ENCODE results near the gene TDRD3. TPM values are rescaled to one million over a fixed set of nuclear protein-coding genes. Genes with fewer than 3 reads are reported as not detected.

Gene TDRD3
- total RNA-seq, 1 donor from 2014 or later = 3.0 TPM

DNA sequence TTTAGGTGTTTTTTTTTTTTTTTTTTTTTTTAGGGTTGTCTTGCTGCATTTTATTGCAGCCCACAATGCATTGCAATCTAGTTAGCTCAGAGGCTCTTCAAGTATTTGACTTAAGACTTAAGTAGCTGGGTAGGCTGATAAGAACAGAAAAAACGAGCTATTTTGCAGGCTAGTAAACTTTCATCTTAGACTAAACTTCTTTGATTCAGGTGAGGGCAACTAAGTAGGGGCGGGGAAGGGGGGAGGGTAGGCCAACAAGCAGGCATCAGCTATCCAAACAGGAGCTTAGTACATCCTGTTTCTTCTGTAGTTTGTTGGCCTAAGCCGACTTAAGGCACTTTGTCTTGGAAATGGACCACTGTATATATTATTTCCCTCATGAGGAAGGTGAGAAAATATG lies 4.9 kb upstream of the TDRD3 start:
- Histone ChIP-seq H3K27me3 (no peaks in the 10 kb centered on the region), H3K4me3 (no peak overlapping the region), H3K9me3 (no peaks in the 10 kb centered on the region), H3K27ac (no peak overlapping the region), H3K36me3 (no peaks in the 10 kb centered on the region), H3K4me1 (peaks cover 0 to 3% of the 10 kb centered on the region in 2 donors)
- intact Hi-C loops (cut with DNase I) = no loop called here
- TF ChIP-seq, protein P1, sequence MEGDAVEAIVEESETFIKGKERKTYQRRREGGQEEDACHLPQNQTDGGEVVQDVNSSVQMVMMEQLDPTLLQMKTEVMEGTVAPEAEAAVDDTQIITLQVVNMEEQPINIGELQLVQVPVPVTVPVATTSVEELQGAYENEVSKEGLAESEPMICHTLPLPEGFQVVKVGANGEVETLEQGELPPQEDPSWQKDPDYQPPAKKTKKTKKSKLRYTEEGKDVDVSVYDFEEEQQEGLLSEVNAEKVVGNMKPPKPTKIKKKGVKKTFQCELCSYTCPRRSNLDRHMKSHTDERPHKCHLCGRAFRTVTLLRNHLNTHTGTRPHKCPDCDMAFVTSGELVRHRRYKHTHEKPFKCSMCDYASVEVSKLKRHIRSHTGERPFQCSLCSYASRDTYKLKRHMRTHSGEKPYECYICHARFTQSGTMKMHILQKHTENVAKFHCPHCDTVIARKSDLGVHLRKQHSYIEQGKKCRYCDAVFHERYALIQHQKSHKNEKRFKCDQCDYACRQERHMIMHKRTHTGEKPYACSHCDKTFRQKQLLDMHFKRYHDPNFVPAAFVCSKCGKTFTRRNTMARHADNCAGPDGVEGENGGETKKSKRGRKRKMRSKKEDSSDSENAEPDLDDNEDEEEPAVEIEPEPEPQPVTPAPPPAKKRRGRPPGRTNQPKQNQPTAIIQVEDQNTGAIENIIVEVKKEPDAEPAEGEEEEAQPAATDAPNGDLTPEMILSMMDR (IDR thresholded peaks at IDR 0.05) = no peak
- DNase-seq (ENCODE audit: low spot score in 2 of 2) = no peak

DNA sequence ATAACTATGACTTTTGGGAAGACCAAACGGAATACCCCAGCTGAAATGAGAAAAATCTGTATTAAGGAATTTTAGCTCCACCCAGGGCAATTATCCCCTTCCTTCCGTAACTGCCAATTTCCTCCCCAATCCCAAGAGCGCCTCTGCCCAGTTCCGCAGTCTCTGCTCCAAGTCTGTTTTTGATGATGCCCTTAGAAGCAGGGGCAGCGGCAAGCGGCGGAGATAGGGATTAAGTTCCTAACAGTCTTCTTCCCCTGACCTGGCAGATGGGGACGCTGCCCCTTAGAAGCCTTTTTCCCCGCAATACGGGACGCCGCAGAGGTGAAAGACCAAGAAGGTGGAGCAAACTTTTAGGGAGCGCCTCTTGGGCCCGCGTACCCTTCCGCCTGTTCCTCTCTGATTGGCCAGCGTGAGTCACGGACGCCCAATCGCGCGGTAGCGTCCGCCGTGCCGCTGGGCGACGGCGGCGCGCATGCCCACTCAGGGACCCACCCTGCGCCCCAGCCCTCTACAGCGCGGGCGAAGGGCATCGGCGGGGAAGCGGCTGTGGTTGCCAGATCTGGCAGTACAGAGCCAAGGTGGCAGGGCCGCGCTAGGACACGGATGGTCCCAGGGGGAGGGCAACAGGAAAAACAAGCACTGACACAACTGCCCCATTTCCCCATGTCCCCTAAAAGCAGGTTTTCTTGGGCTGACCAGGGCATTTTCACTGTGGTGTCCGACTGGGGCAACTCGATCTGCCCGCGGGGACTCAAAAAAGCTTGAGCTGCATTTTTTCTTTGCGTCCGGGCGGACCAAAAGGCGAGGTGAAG lies 843 bp upstream of the TDRD3 start:
- TF ChIP-seq, protein P1 (IDR thresholded peaks at IDR 0.05) = no peak
- H3K36me3 ChIP-seq = no peaks in the 10 kb centered on the region
- peaks cover 0 to 17% of the 10 kb centered on the region in 2 donors for H3K4me1 ChIP-seq
- peak overlapping the region; percentile 86 to 89 for H3K4me3 ChIP-seq
- DNase-seq (ENCODE audit: low spot score in 2 of 2) = peak; percentile 76 to 93
- intact Hi-C loops (cut with DNase I) = loop anchor here (2.0 kb wide), 3 partner anchors 35 to 1019 kb away; partner anchors contain the start of gene PCDH20
- H3K27me3 ChIP-seq = no peaks in the 10 kb centered on the region
- H3K9me3 ChIP-seq = no peaks in the 10 kb centered on the region
- peak overlapping the region; percentile 98 to 99 for H3K27ac ChIP-seq

DNA sequence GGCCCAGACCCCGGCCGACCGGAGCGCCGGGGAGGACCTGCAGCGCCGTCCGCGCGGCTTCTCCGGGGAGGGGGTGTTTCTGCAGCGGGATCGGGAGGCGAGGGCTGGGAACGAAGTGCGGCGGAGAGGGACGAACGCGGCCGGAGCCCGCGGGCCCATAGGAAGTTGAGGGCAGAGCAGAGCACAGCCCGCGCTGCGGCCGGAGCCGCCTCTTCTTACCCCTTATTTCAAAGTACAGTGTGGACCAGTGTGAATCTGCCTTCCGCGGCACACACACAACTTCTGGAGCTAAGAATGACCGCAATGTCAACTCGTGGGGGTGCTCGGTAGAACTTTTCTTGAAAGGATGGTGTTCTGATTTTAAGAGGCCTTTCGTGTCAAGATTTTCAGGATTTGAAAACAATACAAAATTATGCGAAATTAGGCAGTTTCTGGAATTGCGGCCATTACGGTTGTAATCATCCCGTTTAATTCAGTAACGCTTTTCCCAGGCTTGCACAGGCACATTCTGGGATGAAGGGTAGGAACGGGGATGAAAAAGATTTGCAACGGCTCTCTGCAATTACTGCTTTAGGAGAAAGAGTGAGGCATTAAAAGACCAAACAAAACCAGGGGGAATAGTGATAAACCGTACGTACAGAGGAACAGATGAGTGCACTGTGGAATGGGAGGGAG lies 821 bp downstream of the TDRD3 start:
- peaks cover 0 to 17% of the 10 kb centered on the region in 2 donors for H3K4me1 ChIP-seq
- peak overlapping the region; percentile 86 to 89 for H3K4me3 ChIP-seq
- intact Hi-C loops (cut with DNase I) = loop anchor here (2.0 kb wide), 3 partner anchors 33 to 1017 kb away; partner anchors contain the start of gene PCDH20
- DNase-seq (ENCODE audit: low spot score in 2 of 2) = peak in 1 of 2 donors; percentile 77
- no peaks in the 10 kb centered on the region for H3K36me3 ChIP-seq
- TF ChIP-seq, protein P1 (IDR thresholded peaks at IDR 0.05) = no peak
- H3K27ac ChIP-seq = peak overlapping the region; percentile 98 to 99
- no peaks in the 10 kb centered on the region for H3K9me3 ChIP-seq
- H3K27me3 ChIP-seq = no peaks in the 10 kb centered on the region

DNA sequence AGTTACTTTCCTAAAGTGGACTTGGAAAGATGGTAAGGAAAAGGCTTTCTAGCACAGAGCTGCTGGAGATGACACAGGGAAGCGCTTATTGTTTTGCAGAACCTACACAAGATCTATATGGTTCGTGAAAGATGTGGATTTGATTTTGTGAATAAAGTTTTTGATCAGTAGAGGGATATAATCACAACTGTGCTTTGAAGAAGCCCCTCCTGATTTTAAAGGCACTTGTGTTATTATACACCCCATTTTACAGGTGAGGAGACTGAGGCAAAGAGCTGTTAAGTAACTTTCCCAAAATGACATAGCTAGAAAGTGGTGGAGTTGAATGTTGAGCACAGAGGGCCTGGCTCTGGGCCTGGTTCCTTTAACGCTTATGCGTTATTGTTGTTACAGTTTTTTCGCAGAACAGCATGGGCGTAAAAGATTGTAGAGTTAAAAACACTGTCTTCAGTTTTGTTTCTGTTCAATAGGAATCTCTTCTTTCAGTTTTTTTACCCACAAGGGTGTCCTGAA lies 1.4 kb downstream of the TDRD3 start:
- intact Hi-C loops (cut with DNase I) = no loop called here
- no peaks in the 10 kb centered on the region for H3K9me3 ChIP-seq
- H3K27ac ChIP-seq = peak overlapping the region; percentile 98 to 99
- H3K4me3 ChIP-seq = peak overlapping the region; percentile 86 to 89
- no peaks in the 10 kb centered on the region for H3K36me3 ChIP-seq
- no peak for DNase-seq (ENCODE audit: low spot score in 2 of 2)
- H3K4me1 ChIP-seq = peaks cover 0 to 17% of the 10 kb centered on the region in 2 donors
- TF ChIP-seq, protein P1 (IDR thresholded peaks at IDR 0.05) = no peak
- no peaks in the 10 kb centered on the region for H3K27me3 ChIP-seq

DNA sequence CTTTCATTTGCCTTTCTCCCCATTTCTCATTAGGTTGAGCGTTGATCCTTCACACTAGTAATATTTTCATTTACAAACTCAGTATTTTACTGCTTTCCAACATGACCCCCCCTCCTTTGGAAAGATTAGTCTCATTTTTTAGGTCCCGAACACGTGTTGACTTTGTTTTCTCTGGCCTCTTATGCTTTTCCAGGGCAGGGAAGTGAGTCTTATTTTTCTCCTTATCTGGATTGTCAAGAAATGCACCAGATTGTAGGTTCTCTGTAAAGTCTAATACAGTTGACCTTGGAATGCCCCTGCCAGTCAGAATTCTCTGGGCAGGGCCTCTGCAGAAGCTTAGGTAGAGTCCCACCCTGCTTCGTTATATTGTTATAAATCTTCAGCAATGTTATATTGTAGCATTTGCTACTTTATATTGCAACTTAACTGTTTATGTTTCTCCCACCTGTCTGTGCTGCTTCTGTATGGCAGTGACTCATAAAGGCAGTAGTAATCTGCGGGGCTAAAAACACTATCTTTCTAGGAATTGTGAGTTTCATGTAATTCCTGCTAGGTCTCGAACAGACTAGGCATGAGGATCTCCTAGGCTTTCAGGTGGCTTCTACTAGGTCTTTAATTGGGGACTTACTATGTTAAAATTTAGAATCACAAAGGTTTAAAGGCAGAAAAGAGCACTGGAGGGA lies 2.0 kb downstream of the TDRD3 start:
- intact Hi-C loops (cut with DNase I) = no loop called here
- peak overlapping the region; percentile 86 to 89 for H3K4me3 ChIP-seq

More for the DNA sequence above, 2.0 kb downstream of the TDRD3 start:
- no peaks in the 10 kb centered on the region for H3K27me3 ChIP-seq
- H3K9me3 ChIP-seq = no peaks in the 10 kb centered on the region
- no peaks in the 10 kb centered on the region for H3K36me3 ChIP-seq
- H3K4me1 ChIP-seq = peaks cover 0 to 17% of the 10 kb centered on the region in 2 donors
- TF ChIP-seq, protein P1 (IDR thresholded peaks at IDR 0.05) = no peak
- peak overlapping the region; percentile 98 to 99 for H3K27ac ChIP-seq
- DNase-seq (ENCODE audit: low spot score in 2 of 2) = no peak

Measured in ascending aorta (tissue), 2 donors.